Activated CD8-positive, alpha-beta memory T cell treated with anti-CD3 and anti-CD28 coated beads, Interleukin-2, amount 50 U/mL, for 24 hours (primary cell): ENCODE measurements around the gene NOXO1.
A peak's percentile ranks its signal among the peaks of the same experiment; 100 is the strongest.

Experiments
- DNase-seq: peaks from one replicate; pipeline ENCODE4 v3.0.0-alpha.2; 2020; ENCODE audit errors: extremely low read depth

NOXO1 gene

DNA sequence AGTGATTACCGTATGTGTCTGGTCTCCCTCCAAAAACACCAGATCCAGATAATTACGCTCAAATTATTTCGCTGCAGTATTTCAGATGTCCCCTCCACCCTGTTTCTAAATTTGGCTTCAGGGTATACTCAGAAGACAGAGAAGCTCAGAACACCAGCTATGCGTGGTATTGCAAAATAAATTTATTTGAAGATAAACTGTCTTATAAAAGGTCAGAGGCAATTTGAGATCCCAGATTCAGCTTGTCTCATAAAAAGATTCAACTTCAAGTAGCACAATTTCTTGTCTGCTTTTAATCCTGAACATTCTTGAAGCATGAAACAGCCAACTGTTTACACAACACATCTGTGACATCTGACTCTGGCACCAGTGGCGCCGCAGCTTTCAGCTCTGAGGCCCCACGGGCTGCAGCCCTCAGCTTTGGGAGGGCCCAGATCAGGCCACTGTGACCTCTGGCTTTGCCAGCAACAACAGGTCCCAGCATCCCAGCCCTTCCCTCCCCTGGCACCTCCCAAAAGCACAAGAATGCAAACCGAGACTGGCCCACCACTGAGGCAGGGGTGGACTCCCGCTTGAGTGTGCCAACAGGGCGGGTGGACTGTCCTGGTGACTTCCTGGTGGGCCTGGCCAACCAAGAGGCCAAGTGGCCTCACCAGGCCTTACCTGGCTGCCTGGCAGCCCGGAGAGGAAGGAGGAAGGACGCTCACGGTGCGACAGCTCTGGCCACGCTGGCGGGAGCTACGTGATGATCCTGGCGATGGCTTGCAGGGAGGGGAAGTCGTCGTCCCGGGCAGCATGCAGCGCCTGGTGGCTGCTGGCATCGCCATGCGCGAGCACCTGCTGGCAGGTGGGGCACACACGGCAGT is 16.5 kb upstream of the NOXO1 start:
- DNase-seq, result no peak

DNA sequence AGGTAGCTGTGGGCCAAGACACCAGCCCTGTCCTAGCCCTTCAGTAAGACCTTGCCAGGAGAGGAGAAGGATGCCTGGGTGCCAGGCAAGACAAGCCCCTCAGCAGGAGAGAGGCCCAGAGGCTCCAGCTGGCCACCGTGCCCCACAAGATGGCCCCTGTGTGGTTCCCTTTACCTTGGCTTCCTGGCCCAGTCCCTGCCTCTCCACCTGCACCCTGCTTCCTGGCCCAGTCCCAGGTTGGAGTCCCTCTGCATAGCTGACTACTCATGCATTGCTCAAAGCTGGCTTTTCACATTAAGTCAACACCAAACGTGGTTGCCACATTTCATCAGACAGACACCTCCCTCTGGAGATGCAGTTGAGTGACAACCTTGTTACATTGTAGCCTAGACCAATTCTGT is 12.5 kb upstream of the NOXO1 start:
- DNase-seq, result no peak

DNA sequence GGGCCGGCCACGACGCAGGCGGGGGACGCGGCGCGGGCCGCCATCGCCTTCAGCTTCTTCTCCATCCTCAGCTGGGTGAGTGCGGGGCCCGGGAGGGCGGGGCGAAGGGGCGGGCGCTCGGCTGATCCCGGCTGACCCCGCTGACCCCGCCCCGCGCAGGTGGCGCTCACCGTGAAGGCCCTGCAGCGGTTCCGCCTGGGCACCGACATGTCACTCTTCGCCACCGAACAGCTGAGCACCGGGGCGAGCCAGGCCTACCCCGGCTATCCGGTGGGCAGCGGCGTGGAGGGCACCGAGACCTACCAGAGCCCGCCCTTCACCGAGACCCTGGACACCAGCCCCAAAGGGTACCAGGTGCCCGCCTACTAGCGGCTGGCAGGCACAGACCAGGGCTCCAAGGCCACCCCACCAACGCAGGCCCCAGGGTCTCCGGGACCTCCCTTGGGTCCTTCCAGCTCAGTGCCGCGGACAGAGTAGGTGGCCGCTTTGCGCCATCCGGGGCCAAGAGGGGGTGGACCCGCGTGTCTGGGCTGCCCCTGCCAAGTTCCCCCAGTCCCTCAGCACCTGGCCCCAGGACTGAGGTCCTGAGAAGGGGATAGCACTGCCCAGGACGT is 11.5 kb upstream of the NOXO1 start:
- no peak for DNase-seq

GRCh38 chr16:1991948-1992703 is 10.9 kb upstream of the NOXO1 start:
- peak; percentile 91 for DNase-seq

DNA sequence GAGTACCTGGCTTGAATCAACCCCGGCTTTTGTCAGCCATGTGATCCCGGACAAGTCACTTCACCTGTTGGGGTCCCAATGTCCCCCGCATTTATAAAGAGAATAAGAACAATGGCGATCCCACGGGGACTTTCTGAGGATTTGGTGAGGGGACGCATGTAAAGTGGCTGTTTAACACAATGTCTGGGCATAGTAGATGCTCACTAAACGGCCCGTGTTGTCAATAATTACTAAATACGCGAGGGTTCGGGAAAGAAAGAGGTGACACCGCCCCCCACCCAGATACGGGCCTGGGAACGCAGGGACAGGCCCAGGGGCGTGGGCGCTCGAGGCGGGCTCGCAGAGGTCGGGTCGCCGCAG is 10.3 kb upstream of the NOXO1 start:
- DNase-seq, result no peak

DNA sequence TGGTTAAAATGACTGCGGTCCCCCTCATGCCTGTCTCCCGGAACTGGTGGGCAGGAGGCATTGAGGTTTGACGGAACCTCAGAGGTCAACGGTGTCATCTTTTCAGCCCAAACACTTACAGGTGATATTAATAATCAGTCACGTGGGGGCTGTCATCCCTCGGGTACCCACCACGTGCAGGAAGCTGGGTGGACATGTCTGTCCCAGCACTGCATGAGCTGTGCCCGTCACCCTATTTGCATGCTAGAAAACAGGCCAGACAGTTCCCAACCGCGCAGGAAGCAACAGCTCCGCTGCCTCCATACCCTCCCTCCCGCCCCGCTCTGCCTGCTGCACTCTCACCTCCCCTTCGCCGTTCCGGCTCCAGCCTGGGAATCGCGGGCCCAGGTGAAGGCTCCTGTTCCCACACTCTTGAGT is 9.9 kb upstream of the NOXO1 start:
- DNase-seq, result no peak

GRCh38 chr16:1990351-1991134 is 9.3 kb upstream of the NOXO1 start:
- no peak for DNase-seq

- no peak for DNase-seq
Observed at GRCh38 chr16:1990101-1990350, 8.8 kb upstream of the NOXO1 start.

DNA sequence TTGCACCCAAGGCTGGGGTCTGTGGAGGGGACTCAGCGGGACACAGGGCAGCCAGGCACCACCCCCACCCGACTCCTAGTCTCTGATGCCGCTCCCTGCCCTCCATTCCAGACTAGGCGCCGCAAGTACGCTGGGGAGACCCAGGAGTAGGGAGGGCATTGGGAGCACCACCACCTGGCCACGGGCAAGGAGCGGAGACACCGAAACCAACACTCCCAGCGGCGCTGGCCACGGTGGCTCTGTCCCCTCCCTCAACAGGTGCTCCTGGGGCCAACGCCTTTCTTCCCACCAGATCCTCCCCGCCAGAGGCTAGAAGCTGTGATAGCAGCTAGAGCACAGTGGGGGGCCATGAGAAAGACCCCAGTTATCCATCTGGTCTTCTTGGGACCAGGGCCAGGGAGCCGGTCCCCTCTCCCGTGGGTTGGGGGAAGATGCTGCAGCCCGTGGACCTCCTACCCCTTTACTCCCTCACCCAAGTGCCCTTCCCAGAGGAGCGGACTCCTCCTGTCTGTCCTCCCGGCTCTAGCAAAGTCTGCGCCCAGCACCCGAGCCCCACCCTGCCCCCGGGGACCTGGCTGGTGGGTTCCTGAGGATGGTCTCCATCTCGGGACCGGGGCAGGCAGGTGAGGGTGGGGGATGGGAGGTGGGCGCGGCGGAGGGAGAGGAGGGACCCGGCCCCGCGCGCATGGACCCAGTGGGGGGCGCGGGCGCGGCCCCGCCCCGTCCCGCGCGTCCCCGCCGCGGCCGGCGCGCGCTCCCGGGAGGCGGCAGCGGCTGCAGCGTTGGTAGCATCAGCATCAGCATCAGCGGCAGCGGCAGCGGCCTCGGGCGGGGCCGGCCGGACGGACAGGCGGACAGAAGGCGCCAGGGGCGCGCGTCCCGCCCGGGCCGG is 8.2 kb upstream of the NOXO1 start, which contains the start of gene SYNGR3:
Gene SYNGR3, plus strand, starts transcription at position 762 of the 892 bp plus-strand sequence. CDS start 133 bp downstream, outside the sequence.
- DNase-seq, result no peak

DNA sequence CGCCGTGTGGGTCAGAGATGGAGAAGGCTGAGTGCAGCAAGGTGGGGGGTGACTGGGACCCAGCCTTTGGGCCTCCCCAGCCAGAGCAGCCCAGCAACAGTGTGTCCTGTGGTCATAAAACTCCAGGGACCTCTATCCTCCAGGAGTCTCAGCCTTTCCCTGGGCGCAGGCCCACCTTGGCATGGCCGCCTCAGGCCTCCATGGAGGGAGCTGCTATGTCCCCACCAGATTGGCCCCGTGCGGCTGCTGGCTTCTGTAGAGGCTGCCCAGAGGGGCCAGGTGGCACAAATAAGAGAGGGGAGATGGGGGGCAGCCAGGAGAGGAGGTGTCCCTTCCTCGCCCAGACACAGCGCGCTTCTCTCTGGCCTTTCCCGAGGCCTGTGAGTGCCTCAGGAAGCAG is 5.9 kb upstream of the NOXO1 start:
- no peak for DNase-seq

- DNase-seq, result no peak
Observed at GRCh38 chr16:1985466-1986150, 4.3 kb upstream of the NOXO1 start.

DNA sequence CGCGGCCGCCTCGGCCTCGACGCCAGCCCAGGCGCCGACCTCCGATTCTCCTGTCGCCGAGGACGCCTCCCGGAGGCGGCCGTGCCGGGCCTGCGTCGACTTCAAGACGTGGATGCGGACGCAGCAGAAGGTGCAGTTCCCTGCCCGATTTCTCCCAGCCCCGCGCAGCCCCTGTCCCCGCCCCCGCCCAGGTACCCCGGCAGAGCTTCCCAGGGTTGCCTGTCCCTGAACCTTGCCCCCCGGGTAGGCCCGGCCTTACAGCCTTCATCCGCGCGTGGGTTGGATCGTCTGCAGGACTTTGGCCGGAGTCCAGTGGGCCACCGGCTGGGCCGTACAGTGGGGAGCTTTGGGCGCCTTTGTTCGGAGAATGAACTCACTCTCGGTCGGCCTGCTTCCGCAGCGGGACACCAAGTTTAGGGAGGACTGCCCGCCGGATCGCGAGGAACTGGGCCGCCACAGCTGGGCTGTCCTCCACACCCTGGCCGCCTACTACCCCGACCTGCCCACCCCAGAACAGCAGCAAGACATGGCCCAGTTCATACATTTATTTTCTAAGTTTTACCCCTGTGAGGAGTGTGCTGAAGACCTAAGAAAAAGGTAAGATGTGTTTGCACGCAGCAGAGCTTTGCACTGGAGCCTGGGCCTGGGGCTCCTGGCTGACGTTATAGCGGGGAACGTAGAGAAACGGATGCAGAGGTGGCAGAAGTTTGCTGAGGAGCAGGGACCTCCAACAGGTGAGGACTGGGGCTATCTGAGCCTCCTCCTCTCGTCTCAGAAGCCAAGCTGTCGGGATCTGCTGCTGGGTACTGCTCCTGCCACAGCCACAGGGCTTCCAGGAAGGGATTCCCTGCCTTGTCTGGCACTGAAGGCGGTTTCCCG is 3.3 kb upstream of the NOXO1 start:
- DNase-seq, result no peak

DNA sequence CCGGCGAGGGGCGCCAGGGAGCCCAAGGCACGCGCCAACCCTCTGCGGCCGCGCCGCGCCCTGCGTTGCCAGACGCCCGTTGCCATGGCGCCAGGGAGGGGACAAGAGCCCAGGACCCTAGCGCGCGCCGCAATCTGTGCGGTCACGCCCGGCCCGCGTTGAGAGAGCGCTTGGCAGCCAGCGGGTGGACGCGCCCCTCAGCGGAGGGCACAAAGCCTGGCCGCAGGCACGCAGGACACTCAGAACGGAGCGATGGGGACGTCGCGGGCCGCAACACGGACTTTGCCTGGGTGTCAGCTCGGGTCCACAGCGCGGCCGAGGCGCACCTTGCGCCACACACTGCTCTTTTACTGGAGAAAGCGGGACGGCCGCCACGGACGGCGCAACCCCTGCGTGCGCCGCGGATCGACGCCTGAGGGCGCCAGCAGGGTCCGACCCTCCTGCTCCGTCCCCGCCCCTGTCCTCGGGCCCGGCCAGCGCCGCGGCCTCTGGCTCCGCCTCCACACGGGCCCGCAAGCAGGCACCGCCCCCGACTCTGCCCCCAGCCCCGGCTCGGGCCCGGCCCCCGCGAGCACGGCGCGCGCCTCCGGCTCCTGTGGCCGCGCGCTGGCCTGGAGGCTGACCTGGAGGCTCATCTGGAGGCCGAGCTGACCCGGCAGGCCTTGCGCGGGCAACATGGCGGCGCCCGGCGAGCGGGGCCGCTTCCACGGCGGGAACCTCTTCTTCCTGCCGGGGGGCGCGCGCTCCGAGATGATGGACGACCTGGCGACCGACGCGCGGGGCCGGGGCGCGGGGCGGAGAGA is 2.5 kb upstream of the NOXO1 start, which contains the start of gene GFER:
Gene GFER, plus strand, starts transcription at position 650 of the 803 bp plus-strand sequence. Its CDS starts 26 bp downstream, at position 676.
- no peak for DNase-seq

DNA sequence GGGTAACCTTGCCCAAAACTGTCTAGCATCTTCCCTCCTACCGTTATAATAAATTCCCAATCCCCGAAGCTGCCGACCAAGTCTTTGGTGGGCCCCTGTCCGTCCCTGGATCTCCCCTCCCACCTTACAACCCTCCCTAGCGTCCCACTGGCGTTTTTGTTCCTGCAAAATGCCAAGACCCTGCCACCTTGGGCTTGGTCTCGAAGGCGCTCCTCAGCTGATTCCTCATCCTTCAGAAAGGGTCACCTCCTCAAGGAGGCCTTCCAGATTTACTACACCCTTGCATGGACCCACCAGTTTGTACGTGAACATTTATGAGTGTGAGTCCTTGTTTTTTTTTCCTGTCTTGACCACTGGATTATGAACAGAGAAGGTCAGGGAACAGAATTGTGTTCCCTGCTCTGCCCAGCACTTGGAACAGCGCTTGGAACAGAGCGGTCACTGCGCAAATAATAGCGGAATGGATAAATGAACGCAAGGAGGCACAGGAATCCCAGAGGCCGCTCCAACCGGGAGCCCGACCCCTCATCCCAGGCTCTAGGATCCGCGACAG is 1.8 kb upstream of the NOXO1 start:
- DNase-seq, result no peak

DNA sequence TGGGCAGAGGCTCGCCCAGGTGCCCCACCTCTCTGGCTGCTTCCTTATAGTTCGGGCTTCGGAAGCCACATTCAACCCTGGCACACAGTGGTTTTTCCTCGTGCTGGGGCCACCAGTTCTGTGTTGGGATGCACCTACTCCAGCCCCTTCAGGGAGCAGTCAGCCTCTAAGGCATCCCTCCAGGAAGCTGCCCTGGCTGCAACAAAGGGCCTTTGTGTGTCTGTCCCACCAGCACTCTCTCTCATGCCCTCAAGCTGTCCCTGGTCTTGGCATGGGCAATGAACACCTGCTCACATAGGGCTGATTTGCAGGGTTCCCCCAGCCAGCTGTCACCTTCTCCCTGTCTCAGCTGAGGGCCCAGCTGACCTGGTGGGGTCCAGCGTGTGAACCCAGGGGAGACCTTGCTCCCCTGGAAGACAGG is 754 bp upstream of the NOXO1 start:
- no peak for DNase-seq

DNA sequence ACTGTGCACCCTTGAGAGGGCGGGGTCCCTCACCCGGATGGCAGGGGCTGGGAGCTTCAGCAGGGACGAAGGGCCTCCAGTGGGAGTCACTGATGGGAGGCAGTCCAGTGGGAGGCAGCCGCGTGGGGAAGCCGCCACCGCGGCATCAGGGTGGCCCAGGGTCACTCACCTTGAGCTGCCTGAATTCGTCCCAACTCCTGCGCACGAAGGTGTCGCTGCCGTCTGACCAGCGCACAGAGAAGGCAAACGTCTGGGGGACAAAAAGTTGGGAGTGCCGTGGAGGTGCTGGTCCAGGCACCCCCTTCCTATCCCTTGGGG is 540 bp downstream of the NOXO1 start:
- DNase-seq, result no peak

GRCh38 chr16:1980030-1980769 is 1.1 kb downstream of the NOXO1 start:
- DNase-seq, result no peak
